IPS-15b (cell line): Measurements from ENCODE around the gene FARP1.

Source experiments
- H3K27me3 ChIP-seq: one replicate; pipeline ENCODE4 v1.6.1; 2013; ENCODE audit warnings: low read length; ENCODE audit not compliant: control insufficient read depth, insufficient read depth
- H3K36me3 ChIP-seq: one replicate; pipeline ENCODE4 v1.6.1; 2013; ENCODE audit warnings: low read length; ENCODE audit not compliant: control insufficient read depth, insufficient read depth
- H3K4me1 ChIP-seq: one replicate; pipeline ENCODE4 v1.6.1; 2013; ENCODE audit warnings: mild to moderate bottlenecking, low read length; ENCODE audit not compliant: control insufficient read depth, insufficient read depth
- H3K4me3 ChIP-seq: one replicate; pipeline ENCODE4 v1.5.1; 2013; ENCODE audit warnings: low read depth, low read length
- H3K9ac ChIP-seq: one replicate; pipeline ENCODE4 v1.6.1; 2013; ENCODE audit warnings: low read depth, mild to moderate bottlenecking, low read length
- H3K9me3 ChIP-seq: one replicate; pipeline ENCODE4 v1.6.1; 2013; ENCODE audit warnings: mild to moderate bottlenecking, low read length; ENCODE audit not compliant: control insufficient read depth, insufficient read depth

Gene FARP1

DNA sequence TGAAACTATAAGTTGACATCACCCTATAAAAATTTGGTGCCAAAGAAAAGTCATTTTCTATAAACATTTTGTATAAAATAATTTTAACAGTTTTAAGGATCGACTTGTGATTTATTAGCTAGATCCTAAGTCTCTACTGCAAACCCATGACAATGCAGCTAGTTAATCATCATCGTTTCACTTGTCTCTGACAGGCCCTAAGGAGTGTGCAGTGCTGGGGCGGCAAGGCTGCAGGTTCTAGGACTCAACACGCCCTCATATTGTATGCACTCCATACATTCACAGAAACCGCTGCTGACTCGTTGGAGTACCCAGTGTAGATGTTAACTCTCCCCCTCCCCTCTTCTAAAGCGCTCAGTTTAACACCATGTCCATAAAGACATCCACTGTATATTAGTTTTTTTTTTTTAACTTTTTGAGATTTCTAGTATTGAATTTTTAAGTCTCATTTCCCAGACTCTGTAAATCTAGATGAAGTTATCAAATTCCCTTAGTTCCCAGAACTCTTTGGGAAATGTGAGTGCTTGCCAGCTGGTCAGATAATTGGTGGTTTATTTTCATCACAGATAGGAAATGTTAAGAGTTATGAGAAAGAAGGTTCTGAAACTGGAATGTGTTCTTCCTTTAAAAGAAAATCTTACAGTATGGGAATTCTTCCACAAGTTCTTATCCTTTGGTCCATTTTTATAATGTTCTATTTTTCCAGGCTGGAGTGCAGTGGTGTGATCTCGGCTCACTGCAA lies 197.0 kb downstream of the FARP1 start:
- no peaks in the 10 kb centered on the region for H3K4me1 ChIP-seq
- H3K4me3 ChIP-seq = no peak overlapping the region
- no peaks in the 10 kb centered on the region for H3K27me3 ChIP-seq
- no peaks in the 10 kb centered on the region for H3K9me3 ChIP-seq
- H3K9ac ChIP-seq = no peak overlapping the region
- H3K36me3 ChIP-seq = no peaks in the 10 kb centered on the region

DNA sequence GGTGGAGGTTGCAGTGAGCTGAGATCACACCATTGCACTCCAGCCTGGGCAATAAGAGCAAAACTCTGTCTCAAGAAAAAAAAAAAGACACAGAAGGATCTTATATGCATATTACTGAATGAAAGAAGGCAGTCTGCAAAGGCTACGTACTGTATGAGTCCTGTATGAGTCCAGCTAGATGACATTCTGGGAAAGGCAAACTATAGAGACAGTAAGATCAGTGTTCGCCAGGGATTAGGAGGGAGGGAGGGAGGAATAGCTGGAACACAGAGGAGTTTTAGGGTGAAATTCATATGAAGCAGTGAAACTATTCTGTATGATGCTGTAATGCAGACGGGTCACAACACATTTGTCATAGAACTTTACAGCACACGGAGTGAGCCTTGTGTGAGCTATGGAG lies 200.1 kb downstream of the FARP1 start:
- H3K9me3 ChIP-seq = no peaks in the 10 kb centered on the region

DNA sequence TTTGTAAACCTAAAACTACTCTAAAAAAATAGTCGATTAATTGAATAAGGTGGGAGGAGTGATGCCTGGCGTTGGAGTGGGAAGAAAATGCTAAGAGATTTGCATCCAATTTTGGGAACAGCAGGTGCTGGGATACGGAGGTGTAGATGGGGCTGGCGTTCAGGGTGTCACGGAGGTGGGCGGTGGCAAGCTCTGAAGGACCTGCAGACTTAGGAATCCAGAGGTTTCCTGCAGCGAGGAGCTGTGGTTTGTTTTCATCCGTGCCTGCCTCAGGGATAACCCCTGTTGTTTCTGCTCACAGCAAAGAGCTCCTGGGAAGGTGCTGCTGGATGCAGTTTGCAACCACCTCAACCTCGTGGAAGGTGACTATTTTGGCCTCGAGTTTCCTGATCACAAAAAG lies 200.6 kb downstream of the FARP1 start:
- Histone ChIP-seq H3K4me1 (no peaks in the 10 kb centered on the region), H3K36me3 (no peaks in the 10 kb centered on the region), H3K9ac (no peak overlapping the region), H3K9me3 (no peaks in the 10 kb centered on the region), H3K27me3 (no peaks in the 10 kb centered on the region), H3K4me3 (no peak overlapping the region)

More for the DNA sequence above, 200.1 kb downstream of the FARP1 start:
- no peaks in the 10 kb centered on the region for H3K27me3 ChIP-seq
- H3K4me1 ChIP-seq = no peaks in the 10 kb centered on the region
- H3K36me3 ChIP-seq = no peaks in the 10 kb centered on the region
- H3K9ac ChIP-seq = no peak overlapping the region
- no peak overlapping the region for H3K4me3 ChIP-seq

- H3K27me3 ChIP-seq = no peaks in the 10 kb centered on the region
- no peak overlapping the region for H3K9ac ChIP-seq
- no peaks in the 10 kb centered on the region for H3K9me3 ChIP-seq
- H3K4me1 ChIP-seq = no peaks in the 10 kb centered on the region
- no peak overlapping the region for H3K4me3 ChIP-seq
- H3K36me3 ChIP-seq = no peaks in the 10 kb centered on the region
Measured at GRCh38 chr13:98344392-98344791, 201.5 kb downstream of the FARP1 start.

DNA sequence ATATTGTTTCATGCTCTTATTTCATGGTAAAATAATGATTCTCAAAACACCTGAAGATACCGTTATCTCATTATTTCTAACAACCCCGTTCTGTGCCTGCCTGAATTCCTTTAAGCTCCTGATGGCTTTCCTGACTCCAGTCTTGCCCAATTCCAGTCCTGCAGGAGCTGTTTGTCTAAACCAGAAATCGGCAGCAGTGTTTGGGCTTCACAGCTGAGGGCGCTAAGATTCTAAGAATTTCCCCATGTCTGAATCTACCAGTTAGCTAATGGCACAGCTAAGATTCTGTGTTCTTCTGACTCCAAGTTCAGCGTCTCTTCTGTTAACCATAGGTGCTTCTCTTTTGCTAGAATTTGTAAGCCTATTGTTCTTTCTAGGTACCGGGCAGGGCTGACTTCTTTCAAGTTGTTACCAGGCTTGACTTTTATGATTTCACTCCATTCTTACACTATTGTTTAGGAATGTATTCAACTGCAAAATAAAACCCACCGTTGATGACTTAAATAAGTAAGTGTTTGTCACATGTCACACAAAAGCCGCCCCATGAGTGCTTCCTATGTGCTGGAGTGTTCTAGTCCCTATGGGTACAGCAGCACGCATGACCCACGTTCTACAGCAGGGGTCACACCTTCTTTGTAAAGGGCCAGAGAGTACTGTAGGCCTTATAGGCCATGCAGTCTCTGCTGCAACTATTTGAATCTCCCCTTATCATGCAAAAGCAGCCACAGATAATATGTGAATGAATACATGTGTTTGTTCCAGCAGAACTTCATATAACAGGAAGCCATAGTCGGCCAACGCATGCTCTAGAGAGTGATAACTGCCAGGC lies 202.4 kb downstream of the FARP1 start:
- Histone ChIP-seq H3K36me3 (no peaks in the 10 kb centered on the region), H3K9me3 (no peaks in the 10 kb centered on the region), H3K4me1 (no peaks in the 10 kb centered on the region)

DNA sequence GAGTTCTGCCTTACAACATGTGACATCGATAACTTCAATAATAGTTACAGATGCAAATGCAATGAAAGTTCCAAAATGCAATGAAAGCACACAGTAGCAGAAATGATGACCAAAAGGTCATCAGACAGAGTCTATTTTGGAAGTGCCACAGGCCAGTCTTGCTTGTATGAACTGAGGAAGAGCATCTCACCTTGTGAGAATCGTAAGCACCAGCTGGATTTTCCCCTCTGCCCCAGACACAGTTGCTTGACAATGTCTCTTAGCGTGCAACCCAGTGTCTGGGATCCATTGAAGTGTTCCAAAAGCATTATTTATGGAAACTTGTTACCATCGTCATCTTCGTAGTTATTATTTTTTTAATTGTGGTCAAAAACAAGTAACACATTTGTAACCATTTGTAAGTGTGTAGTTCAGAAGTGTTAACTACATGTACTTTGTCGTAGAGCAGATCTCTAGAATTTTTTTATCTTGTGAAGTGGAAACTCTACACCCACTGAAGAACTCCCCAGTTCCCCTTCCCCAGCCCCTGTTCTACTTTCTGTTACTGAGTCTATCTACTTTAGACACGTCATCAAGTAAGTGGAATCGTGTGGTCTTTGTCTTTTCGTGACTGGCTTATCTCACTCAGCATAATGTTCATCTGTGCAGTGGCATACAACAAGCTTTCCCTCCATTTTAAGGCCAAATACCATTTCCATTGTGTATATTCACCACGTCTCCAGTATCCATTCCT lies 204.2 kb downstream of the FARP1 start:
- H3K36me3 ChIP-seq = no peaks in the 10 kb centered on the region
- no peaks in the 10 kb centered on the region for H3K4me1 ChIP-seq
- H3K9ac ChIP-seq = no peak overlapping the region
- H3K27me3 ChIP-seq = no peaks in the 10 kb centered on the region
- no peak overlapping the region for H3K4me3 ChIP-seq
- H3K9me3 ChIP-seq = no peaks in the 10 kb centered on the region

More for the DNA sequence above, 202.4 kb downstream of the FARP1 start:
- H3K9ac ChIP-seq = no peak overlapping the region
- no peaks in the 10 kb centered on the region for H3K27me3 ChIP-seq
- H3K4me3 ChIP-seq = no peak overlapping the region

DNA sequence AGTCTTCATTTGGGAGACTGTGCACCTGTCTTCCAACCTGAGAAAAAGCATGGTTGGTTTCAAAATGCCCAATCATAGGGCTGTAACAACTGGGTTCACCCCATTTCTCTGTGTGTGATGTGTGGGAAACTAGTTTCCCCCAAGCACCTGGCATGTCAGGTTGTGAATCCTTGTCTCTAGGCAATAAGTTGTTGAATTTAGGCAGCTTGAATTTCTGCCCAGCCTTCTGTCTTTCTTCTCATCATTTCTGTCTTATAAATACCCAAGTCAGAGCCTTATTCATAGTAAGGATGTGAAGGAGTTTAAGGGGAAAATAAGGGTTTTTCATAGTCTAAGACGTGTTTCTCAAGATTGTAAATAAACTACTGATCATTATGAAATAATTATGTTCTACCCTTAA lies 204.9 kb downstream of the FARP1 start:
- Histone ChIP-seq H3K4me1 (no peaks in the 10 kb centered on the region), H3K9me3 (no peaks in the 10 kb centered on the region), H3K27me3 (no peaks in the 10 kb centered on the region), H3K4me3 (no peak overlapping the region), H3K36me3 (no peaks in the 10 kb centered on the region), H3K9ac (no peak overlapping the region)

DNA sequence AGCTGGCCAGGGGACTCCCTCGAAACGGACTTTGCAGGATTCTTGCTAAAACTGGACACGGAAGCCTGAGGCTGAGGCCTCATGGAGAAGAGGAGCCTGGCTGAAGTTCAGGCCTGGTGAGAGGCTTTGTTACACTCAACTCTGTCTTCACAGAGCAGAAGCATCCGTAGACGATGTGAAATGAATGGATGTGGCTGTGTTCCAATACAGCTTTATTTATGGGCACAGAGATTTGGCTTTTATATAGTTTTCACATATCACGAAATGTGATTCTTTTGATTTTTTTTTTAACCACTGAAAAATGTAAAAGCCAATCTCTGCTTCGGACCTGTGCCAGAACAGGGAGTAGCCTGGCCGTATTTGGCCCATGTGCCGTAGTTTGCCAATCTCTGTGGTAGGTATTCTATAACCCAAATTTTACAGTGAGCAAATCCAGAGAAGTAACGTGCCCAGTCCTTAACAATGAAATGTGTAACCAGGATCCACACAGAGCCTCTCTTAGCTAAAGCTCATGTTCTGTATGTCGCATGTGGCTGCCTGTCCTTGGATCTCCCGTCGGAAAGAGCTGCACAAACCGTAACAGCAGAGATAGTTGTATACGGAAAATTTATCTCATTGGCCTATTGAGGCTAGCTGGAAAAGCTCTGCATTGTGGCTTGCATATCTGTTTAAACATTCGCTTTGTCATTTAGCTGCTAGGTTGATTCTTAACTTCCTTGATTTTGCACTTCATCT lies 205.7 kb downstream of the FARP1 start:
- Histone ChIP-seq H3K27me3 (no peaks in the 10 kb centered on the region), H3K4me1 (no peaks in the 10 kb centered on the region), H3K9me3 (no peaks in the 10 kb centered on the region), H3K9ac (no peak overlapping the region), H3K4me3 (no peak overlapping the region), H3K36me3 (no peaks in the 10 kb centered on the region)

DNA sequence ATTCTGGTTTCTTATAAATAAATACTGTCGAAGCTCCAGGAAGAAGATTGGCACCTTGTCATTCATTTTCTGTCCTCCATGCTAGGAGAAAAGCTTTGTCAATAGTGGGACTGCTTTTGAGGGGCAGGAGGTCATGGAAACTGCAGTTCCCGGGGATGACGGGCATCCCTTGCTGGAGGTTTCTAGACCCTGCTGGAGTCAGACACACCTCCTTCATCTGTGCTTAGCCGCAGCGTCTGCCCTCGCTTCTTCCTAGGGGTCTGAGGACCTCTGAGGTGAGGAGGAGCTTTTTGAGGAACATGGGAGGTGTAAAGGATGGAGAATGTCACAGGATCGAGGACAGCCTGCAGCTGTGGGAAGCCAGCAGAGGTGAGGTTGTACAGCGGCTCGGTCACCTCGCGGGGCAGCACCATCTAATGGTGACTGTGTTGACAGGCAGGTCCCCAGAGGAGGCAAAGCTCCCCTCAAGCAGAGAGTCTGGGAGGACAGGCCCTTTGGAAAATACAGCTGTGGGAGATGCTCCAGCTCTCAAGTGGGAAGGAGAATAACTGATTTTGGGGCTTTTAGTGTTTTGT lies 206.9 kb downstream of the FARP1 start:
- Histone ChIP-seq H3K9me3 (no peaks in the 10 kb centered on the region), H3K4me1 (no peaks in the 10 kb centered on the region), H3K27me3 (no peaks in the 10 kb centered on the region), H3K36me3 (no peaks in the 10 kb centered on the region), H3K4me3 (no peak overlapping the region), H3K9ac (no peak overlapping the region)

GRCh38 chr13:98350746-98351330 lies 207.9 kb downstream of the FARP1 start:
- Histone ChIP-seq H3K36me3 (no peaks in the 10 kb centered on the region), H3K9me3 (no peaks in the 10 kb centered on the region), H3K9ac (no peak overlapping the region), H3K4me1 (no peaks in the 10 kb centered on the region), H3K4me3 (no peak overlapping the region), H3K27me3 (no peaks in the 10 kb centered on the region)

DNA sequence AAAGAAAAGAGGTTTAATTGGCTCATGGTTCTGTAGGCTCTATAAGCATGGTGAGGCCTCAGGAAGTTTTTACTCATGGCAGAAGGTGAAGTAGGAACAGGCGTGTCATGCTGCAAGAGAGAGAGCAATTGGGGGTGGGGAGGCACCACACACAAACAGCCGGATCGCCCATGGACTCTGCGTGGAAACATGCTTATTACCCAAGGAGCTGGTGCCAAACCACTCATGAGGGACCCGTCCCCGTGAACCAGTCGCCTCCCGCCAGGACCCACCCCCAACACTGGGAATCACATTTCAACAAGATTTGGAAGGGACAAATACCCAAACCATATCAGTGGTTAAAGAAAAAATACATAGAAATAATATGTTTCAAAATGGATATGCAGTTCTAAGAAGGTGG lies 208.7 kb downstream of the FARP1 start:
- H3K36me3 ChIP-seq = no peaks in the 10 kb centered on the region

More for the DNA sequence above, 208.7 kb downstream of the FARP1 start:
- Histone ChIP-seq H3K4me3 (no peak overlapping the region), H3K4me1 (no peaks in the 10 kb centered on the region), H3K9me3 (no peaks in the 10 kb centered on the region), H3K27me3 (no peaks in the 10 kb centered on the region), H3K9ac (no peak overlapping the region)
